ENCODE data around the gene DMRTA2.

DMRTA2 gene

DNA sequence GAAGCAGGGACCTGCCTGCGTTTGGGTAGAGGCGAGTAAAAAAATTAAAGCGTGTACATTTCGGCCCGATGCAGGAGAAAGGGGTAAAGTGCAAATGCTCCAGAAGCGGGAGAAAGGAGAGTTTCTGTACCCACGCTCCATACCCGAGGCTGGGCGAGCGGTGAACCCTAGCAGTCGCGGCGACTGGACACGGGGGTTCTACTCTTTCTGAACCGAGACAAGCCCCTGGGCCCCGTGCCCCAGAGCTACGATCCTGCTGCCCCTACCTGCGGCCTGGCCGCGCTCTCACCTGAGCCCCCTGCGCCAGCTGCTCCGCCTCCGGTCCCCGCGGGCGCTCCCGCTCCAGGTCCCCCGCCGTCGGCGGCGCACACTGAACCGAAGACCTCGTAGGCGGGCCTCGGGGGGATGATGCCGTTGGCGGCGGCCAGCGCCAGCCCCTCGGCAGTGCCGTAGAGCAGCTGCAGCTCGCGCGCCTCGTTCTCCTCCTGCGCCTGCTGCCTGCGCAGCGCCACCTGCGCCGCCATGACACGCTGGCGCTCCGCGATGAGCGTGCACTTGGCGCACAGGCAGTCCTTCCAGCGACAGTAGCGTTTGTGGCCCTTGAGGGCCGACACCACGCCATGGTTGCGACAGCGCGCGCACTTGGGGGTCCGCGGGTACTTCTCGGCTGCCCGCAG lies 2.4 kb downstream of the DMRTA2 start:
- H3K9me3 ChIP-seq = no peaks in the 10 kb centered on the region
- no peak for DNase-seq (ENCODE audit: low spot score in 2 of 2)
- H3K4me1 ChIP-seq = peaks cover 5% of the 10 kb centered on the region; the same call in 1 of the 2 replicates
- H3K4me3 ChIP-seq = no peak overlapping the region
- no peaks in the 10 kb centered on the region for H3K36me3 ChIP-seq (replicated peaks)
- in situ Hi-C loops (cut with MboI; ENCODE audit: low sequenced_read_pairs) = no loop called here
- peaks cover 33% of the 10 kb centered on the region for H3K27me3 ChIP-seq (ENCODE audit: low read depth)

GRCh38 chr1:50419907-50420677 lies 3.2 kb downstream of the DMRTA2 start:
- H3K27me3 ChIP-seq (ENCODE audit: low read depth) = peaks cover 30% of the 10 kb centered on the region
- H3K9me3 ChIP-seq = no peaks in the 10 kb centered on the region
- no peak for DNase-seq (ENCODE audit: low spot score in 2 of 2)
- in situ Hi-C loops (cut with MboI; ENCODE audit: low sequenced_read_pairs) = no loop called here
- H3K4me1 ChIP-seq = peaks cover 5% of the 10 kb centered on the region; the same call in 1 of the 2 replicates
- H3K4me3 ChIP-seq = no peak overlapping the region
- H3K36me3 ChIP-seq (replicated peaks) = no peaks in the 10 kb centered on the region

- Histone ChIP-seq H3K9me3 (no peaks in the 10 kb centered on the region), H3K36me3 (replicated peaks) (no peaks in the 10 kb centered on the region), H3K4me1 (peaks cover 5% of the 10 kb centered on the region; the same call in 1 of the 2 replicates), H3K27me3 (ENCODE audit: low read depth) (peaks cover 26% of the 10 kb centered on the region), H3K4me3 (no peak overlapping the region)
- no peak for DNase-seq (ENCODE audit: low spot score in 2 of 2)
- in situ Hi-C loops (cut with MboI; ENCODE audit: low sequenced_read_pairs) = no loop called here
Observed at GRCh38 chr1:50419192-50419906, 3.9 kb downstream of the DMRTA2 start.

- Histone ChIP-seq H3K36me3 (replicated peaks) (no peaks in the 10 kb centered on the region), H3K4me3 (no peak overlapping the region), H3K9me3 (no peaks in the 10 kb centered on the region), H3K27me3 (ENCODE audit: low read depth) (peaks cover 21% of the 10 kb centered on the region), H3K4me1 (peaks cover 5% of the 10 kb centered on the region; the same call in 1 of the 2 replicates)
- in situ Hi-C loops (cut with MboI; ENCODE audit: low sequenced_read_pairs) = no loop called here
- no peak for DNase-seq (ENCODE audit: low spot score in 2 of 2)
Observed at GRCh38 chr1:50418600-50419109, 4.6 kb downstream of the DMRTA2 start.

- peaks cover 21% of the 10 kb centered on the region for H3K27me3 ChIP-seq (ENCODE audit: low read depth)
Observed at GRCh38 chr1:50417946-50418599, 5.2 kb downstream of the DMRTA2 start.

DNA sequence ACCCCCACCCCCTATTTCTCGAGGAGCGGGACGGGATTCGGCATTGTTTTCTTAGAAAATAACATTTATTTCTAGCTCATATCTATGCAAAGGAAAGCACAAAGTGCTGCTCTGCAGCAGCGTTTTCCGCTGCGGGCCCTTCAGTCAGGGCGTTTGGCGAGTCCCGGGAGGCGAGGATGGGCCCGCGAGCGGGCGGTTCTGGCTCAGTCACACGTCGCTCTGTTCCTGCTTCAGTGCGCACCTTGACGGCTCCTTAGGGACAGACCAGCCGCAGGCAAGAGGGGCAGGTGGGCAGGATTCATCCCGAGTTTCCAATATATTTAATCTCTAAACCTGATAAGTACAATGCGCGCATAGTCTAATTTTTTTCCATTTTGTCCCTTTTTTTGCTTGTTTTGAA lies 5.7 kb downstream of the DMRTA2 start:
- Histone ChIP-seq H3K36me3 (replicated peaks) (no peaks in the 10 kb centered on the region), H3K4me3 (no peak overlapping the region), H3K4me1 (no peaks in the 10 kb centered on the region), H3K9me3 (no peaks in the 10 kb centered on the region), H3K27me3 (ENCODE audit: low read depth) (peaks cover 21% of the 10 kb centered on the region)
- no peak for DNase-seq (ENCODE audit: low spot score in 2 of 2)
- in situ Hi-C loops (cut with MboI; ENCODE audit: low sequenced_read_pairs) = no loop called here

More at GRCh38 chr1:50417946-50418599, 5.2 kb downstream of the DMRTA2 start:
- in situ Hi-C loops (cut with MboI; ENCODE audit: low sequenced_read_pairs) = no loop called here
- DNase-seq (ENCODE audit: low spot score in 2 of 2) = no peak
- H3K36me3 ChIP-seq (replicated peaks) = no peaks in the 10 kb centered on the region
- H3K9me3 ChIP-seq = no peaks in the 10 kb centered on the region
- no peak overlapping the region for H3K4me3 ChIP-seq
- H3K4me1 ChIP-seq = peaks cover 4% of the 10 kb centered on the region; the same call in 1 of the 2 replicates

DNA sequence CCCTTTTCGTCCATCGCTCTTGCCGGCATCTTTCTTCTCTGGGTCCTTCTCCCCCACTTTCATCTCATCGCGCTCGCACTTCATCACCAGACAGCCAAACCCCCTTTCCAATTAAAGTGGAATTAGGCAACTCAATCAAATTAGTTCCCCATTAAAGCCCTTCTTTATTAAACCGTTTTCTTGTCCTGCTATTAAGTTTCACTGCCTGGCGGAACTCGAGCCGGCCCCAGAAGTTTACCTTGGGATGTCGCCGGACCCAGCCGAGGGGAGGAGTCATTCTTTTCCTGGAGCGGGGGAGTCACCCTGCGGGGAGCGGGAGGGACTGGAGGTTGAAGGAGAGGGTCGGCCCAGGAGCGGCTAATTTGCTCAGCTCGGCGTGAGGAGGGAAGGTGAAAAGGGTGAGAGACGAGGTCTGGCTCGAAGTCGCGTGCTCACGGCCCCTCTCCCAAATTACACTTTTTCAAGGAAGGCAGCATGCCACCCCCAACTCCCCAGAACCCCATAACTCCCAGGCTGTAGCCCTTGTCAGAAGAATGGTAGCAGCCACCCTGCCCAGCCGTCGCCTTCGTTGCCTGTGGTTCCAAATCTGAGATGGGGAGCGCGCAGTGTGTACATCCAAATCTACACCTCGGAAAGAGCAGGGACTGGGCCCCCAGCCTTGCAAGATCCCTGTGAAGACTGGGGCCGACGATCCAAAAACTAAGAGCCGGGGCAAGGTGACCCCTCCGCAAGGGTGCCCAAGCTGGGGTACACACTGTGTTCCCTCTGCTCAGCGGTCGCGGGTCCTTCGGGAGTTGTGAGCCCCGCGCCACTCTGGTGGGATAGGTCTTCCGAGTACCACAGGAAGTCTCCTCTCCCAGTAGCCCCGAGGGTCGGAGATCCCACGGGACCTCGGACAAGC lies 6.4 kb downstream of the DMRTA2 start:
- Histone ChIP-seq H3K9me3 (no peaks in the 10 kb centered on the region), H3K36me3 (replicated peaks) (no peaks in the 10 kb centered on the region), H3K27me3 (ENCODE audit: low read depth) (peaks cover 21% of the 10 kb centered on the region), H3K4me3 (no peak overlapping the region), H3K4me1 (no peaks in the 10 kb centered on the region)
- DNase-seq (ENCODE audit: low spot score in 2 of 2) = no peak
- in situ Hi-C loops (cut with MboI; ENCODE audit: low sequenced_read_pairs) = no loop called here

DNA sequence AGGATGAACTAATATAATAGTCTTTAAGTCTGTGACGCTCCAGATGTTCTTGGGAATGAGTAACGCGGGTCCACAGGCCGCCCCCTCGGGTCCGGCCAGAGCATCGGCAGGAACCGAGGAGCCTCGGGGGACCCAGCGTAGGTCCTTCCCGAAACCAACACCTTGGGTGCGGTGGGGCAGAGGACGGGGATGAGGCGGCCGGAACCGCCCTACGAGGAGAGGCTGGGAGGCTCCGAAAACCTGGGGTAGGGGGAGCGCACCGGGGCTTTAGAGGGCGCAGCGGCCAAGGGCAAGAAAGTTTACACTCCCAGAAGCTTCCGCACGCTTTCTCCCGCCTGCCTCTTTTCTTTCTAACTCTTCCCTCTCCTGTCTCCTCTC lies 7.1 kb downstream of the DMRTA2 start:
- Histone ChIP-seq H3K36me3 (replicated peaks) (no peaks in the 10 kb centered on the region), H3K9me3 (no peaks in the 10 kb centered on the region), H3K27me3 (ENCODE audit: low read depth) (peaks cover 21% of the 10 kb centered on the region), H3K4me1 (no peaks in the 10 kb centered on the region), H3K4me3 (no peak overlapping the region)
- no peak for DNase-seq (ENCODE audit: low spot score in 2 of 2)
- in situ Hi-C loops (cut with MboI; ENCODE audit: low sequenced_read_pairs) = no loop called here

- Histone ChIP-seq H3K27me3 (ENCODE audit: low read depth) (peaks cover 21% of the 10 kb centered on the region), H3K4me3 (no peak overlapping the region)
- in situ Hi-C loops (cut with MboI; ENCODE audit: low sequenced_read_pairs) = no loop called here
Observed at GRCh38 chr1:50415235-50416149, 7.8 kb downstream of the DMRTA2 start.

GRCh38 chr1:50414853-50415234 lies 8.4 kb downstream of the DMRTA2 start:
- H3K9me3 ChIP-seq = no peaks in the 10 kb centered on the region
- H3K27me3 ChIP-seq (ENCODE audit: low read depth) = peaks cover 21% of the 10 kb centered on the region
- no peak overlapping the region for H3K4me3 ChIP-seq
- in situ Hi-C loops (cut with MboI; ENCODE audit: low sequenced_read_pairs) = no loop called here
- no peak for DNase-seq (ENCODE audit: low spot score in 2 of 2)
- no peaks in the 10 kb centered on the region for H3K4me1 ChIP-seq
- no peaks in the 10 kb centered on the region for H3K36me3 ChIP-seq (replicated peaks)

More at GRCh38 chr1:50415235-50416149, 7.8 kb downstream of the DMRTA2 start:
- Histone ChIP-seq H3K4me1 (no peaks in the 10 kb centered on the region), H3K9me3 (no peaks in the 10 kb centered on the region), H3K36me3 (replicated peaks) (no peaks in the 10 kb centered on the region)
- DNase-seq (ENCODE audit: low spot score in 2 of 2) = no peak

- DNase-seq (ENCODE audit: low spot score in 2 of 2) = no peak
- H3K4me1 ChIP-seq = no peaks in the 10 kb centered on the region
- no peak overlapping the region for H3K4me3 ChIP-seq
- H3K9me3 ChIP-seq = no peaks in the 10 kb centered on the region
- H3K36me3 ChIP-seq (replicated peaks) = no peaks in the 10 kb centered on the region
- peaks cover 21% of the 10 kb centered on the region for H3K27me3 ChIP-seq (ENCODE audit: low read depth)
- in situ Hi-C loops (cut with MboI; ENCODE audit: low sequenced_read_pairs) = no loop called here
Observed at GRCh38 chr1:50412813-50413476, 10.3 kb downstream of the DMRTA2 start.

Measured in HAP-1 (cell line).